Heart right ventricle (tissue), 16 donors: ENCODE data around the gene RENBP. TPM values are rescaled to one million over a fixed set of nuclear protein-coding genes. Genes with fewer than 3 reads are reported as not detected.

ENCODE experiments used
- ATAC-seq, 8 donors: fragments of 200-7000 bp; cut with Tn5 transposase; one replicate each; pipeline ENCODE4 v1.9.1; 2020; ENCODE audit warnings: mild to moderate bottlenecking in 8 of 8, moderate library complexity in 8 of 8, moderate number of reproducible peaks in 1 of 8
- DNase-seq, 2 donors: peaks; one replicate each; pipeline ENCODE4 v3.0.0-alpha.2; 2020
- H3K27ac ChIP-seq, 10 donors: fragments of 200-600 bp; sonication (generic) in 2 of 10; one replicate each; pipeline versions ENCODE4 v1.5.0 to v1.8.0; 2020 to 2022; ENCODE audit warnings: mild to moderate bottlenecking in 3 of 10
- H3K27me3 ChIP-seq, 7 donors: fragments of 200-600 bp; one replicate each; pipeline ENCODE4 v1.8.0; 2021 to 2022; ENCODE audit warnings: mild to moderate bottlenecking in 2 of 7
- H3K36me3 ChIP-seq, 9 donors: fragments of 200-600 bp; sonication (generic) in 1 of 9; one replicate each; pipeline versions ENCODE4 v1.5.0 to v1.8.0; 2020 to 2022; ENCODE audit warnings: mild to moderate bottlenecking in 2 of 9
- H3K4me1 ChIP-seq, 9 donors: fragments of 200-600 bp; sonication (generic) in 1 of 9; one replicate each; pipeline versions ENCODE4 v1.5.0 to v1.8.0; 2020 to 2022; ENCODE audit warnings: mild to moderate bottlenecking in 4 of 9
- H3K4me3 ChIP-seq, 10 donors: fragments of 200-600 bp; sonication (generic) in 2 of 10; one replicate each; pipeline versions ENCODE4 v1.5.0 to v1.8.0; 2020 to 2022; ENCODE audit warnings: mild to moderate bottlenecking in 7 of 10, moderate library complexity in 2 of 10
- H3K9me3 ChIP-seq, 11 donors: fragments of 200-600 bp in 10 of 11; sonication (generic) in 2 of 11; one replicate each; pipeline versions ENCODE4 v1.5.0 to v1.8.0; 2013 to 2022; ENCODE audit warnings: mild to moderate bottlenecking in 2 of 11, control low read depth in 1 of 11, moderate library complexity in 1 of 11
- CTCF ChIP-seq, 9 donors: fragments of 200-600 bp; sonication (generic) in 2 of 9; IDR thresholded peaks; one replicate each; pipeline versions ENCODE4 v1.5.0 to v1.8.0; 2021 to 2022; ENCODE audit warnings: antibody characterized with exemption in 9 of 9, mild to moderate bottlenecking in 5 of 9, moderate library complexity in 1 of 9
- WGBS, 2 donors: extraction: QIAGEN DNeasy Blood & Tissue Kit; methylation state at CpG; one replicate each; pipeline ENCODE4 v1.1.7; 2013; ENCODE audit warnings: inconsistent platforms in 1 of 2; 5-methylcytosine and 5-hydroxymethylcytosine counted together
- intact Hi-C, 10 donors: fragments of 100-400 bp; cut with DNase I; formaldehyde crosslinking; loops; one replicate each; pipeline versions ENCODE4 v1.11.1 to v1.14.2; 2022
- polyA plus RNA-seq, 2 donors: library from polyadenylated mRNA; stranded (reverse); fragments of 200-250 nt; gene quantifications; one replicate each; pipeline ENCODE4 v1.2.3, GENCODE V29; 2013
- total RNA-seq, 10 donors: library from RNA; stranded (reverse); fragmentation: NEBNext Ultra II Directional in 3 of 10; extraction: Animal tissue kit (Norgen Biotek cat#: 25700) in 3 of 10; gene quantifications; one replicate each; pipeline versions ENCODE4 v1.2.1 to v1.2.4, GENCODE V29; 2021 to 2023
- donor health status: Arrhythmogenic right ventricular cardiomyopathy.
- donor health status: ischemic (EF 13 %, LVEDD 7.1; RV severe dilation, severe dysfunction).
- donor health status: healthy with polysubstance abuse.
- donor health status: DM: no; HTN: yes; CAD: no.
- donor health status: DM: no; HTN: no; CAD: no.
- donor health status: ischemic (EF 25% LVEDD 6.9; RV normal size, moderate dysfunction).
- donor health status: ischemic (EF 25% LVEDD 5.7; RV mildly dilated, moderate dysfunction).
- donor health status: healthy.
- donor health status: DM: yes; HTN: yes; CAD: no.
- donor health status: Ischemic cardiomyopathy.
- donor health status: ischemic (EF 35%, LVEDD 5.7; RV mildly dilated, moderate dysfunction).
- donor health status: nonischemic (EF 11% LVEDD 7.7; RV severe dilation, severe dysfunction).
- donor health status: DM: yes; HTN: yes; CAD: no.
- donor health status: PGD.
- donor health status: ischemic (EF 29% LVEDD 5.4; RV normal size, mild dysfunction).
- donor health status: nonischemic (EF 23%, LVEDD 6.1; RV moderate dilation, normal function).

RENBP gene
- total and polyA plus RNA-seq, 12 donors: 6.0 to 17.0 (median 9.6) TPM

GRCh38 chrX:153913211-153913610, 31.2 kb downstream of the RENBP start:
- Histone ChIP-seq H3K36me3 (peaks cover 0 to 79% (median 0%) of the 10 kb centered on the region in 9 donors), H3K9me3 (no peaks in the 10 kb centered on the region), H3K27ac (no peak overlapping the region), H3K27me3 (peaks cover 0 to 72% (median 0%) of the 10 kb centered on the region in 7 donors), H3K4me3 (no peak overlapping the region), H3K4me1 (no peaks in the 10 kb centered on the region)
- ATAC-seq: no peak
- no peak for DNase-seq
- TF ChIP-seq CTCF (IDR thresholded peaks at IDR 0.05): no peak
- intact Hi-C loops: no loop called here
- 79 to 81% methylated on average over 9 to 16 of the region's 17 CpGs for WGBS, 2 donors

- intact Hi-C loops: no loop called here
- DNase-seq: no peak
- Histone ChIP-seq H3K9me3 (no peaks in the 10 kb centered on the region), H3K4me3 (no peak overlapping the region), H3K27me3 (peaks cover 0 to 68% (median 0%) of the 10 kb centered on the region in 7 donors), H3K27ac (no peak overlapping the region), H3K36me3 (peaks cover 0 to 75% (median 0%) of the 10 kb centered on the region in 9 donors), H3K4me1 (no peaks in the 10 kb centered on the region)
- 91 to 95% methylated on average over 6 of the region's 6 CpGs for WGBS, 2 donors
- ATAC-seq: no peak
- TF ChIP-seq CTCF (IDR thresholded peaks at IDR 0.05): no peak
These were observed 32.6 kb downstream of the RENBP start for GRCh38 chrX:153911798-153912197.

GRCh38 chrX:153910446-153910845, 34.0 kb downstream of the RENBP start:
- 97 to 100% methylated on average over 6 to 21 of the region's 22 CpGs for WGBS, 2 donors

GRCh38 chrX:153909980-153910360, 34.5 kb downstream of the RENBP start:
- peaks cover 0 to 65% (median 0%) of the 10 kb centered on the region in 7 donors for H3K27me3 ChIP-seq
- H3K4me1 ChIP-seq: peaks cover 0 to 3% (median 0%) of the 10 kb centered on the region in 9 donors
- DNase-seq: no peak
- no peak for TF ChIP-seq CTCF (IDR thresholded peaks at IDR 0.05)
- 96 to 97% methylated on average over 4 to 25 of the region's 25 CpGs for WGBS, 2 donors
- no peak for ATAC-seq
- H3K9me3 ChIP-seq: no peaks in the 10 kb centered on the region
- H3K27ac ChIP-seq: no peak overlapping the region
- peaks cover 0 to 61% (median 0%) of the 10 kb centered on the region in 9 donors for H3K36me3 ChIP-seq
- H3K4me3 ChIP-seq: no peak overlapping the region
- intact Hi-C loops: no loop called here

More at GRCh38 chrX:153910446-153910845, 34.0 kb downstream of the RENBP start:
- TF ChIP-seq CTCF (IDR thresholded peaks at IDR 0.05): no peak
- intact Hi-C loops: no loop called here
- no peak overlapping the region for H3K27ac ChIP-seq
- H3K4me3 ChIP-seq: no peak overlapping the region
- no peak for DNase-seq
- H3K4me1 ChIP-seq: peaks cover 0 to 3% (median 0%) of the 10 kb centered on the region in 9 donors
- ATAC-seq: no peak
- H3K27me3 ChIP-seq: peaks cover 0 to 62% (median 0%) of the 10 kb centered on the region in 7 donors
- H3K9me3 ChIP-seq: no peaks in the 10 kb centered on the region
- peaks cover 0 to 63% (median 0%) of the 10 kb centered on the region in 9 donors for H3K36me3 ChIP-seq
